Skeletal muscle satellite cell (primary cell): ENCODE results near the gene COLGALT1.
"Not testable (repeated sequence)": the region's sequence is repeated elsewhere in the genome, so short reads cannot be mapped to it uniquely, and the experiment has no call there.

ENCODE experiments used
- H3K27me3 ChIP-seq: 2 replicates; pipeline ENCODE4 v1.7.0; 2013; ENCODE audit warnings: low read length; ENCODE audit not compliant: control insufficient read depth, insufficient read depth
- H3K36me3 ChIP-seq: 2 replicates; pipeline ENCODE4 v1.7.0; 2013; ENCODE audit warnings: mild to moderate bottlenecking, control low read depth, low read length; ENCODE audit not compliant: insufficient read depth
- H3K4me1 ChIP-seq: 2 replicates; pipeline ENCODE4 v1.7.0; 2013; ENCODE audit warnings: low read length; ENCODE audit not compliant: control insufficient read depth, insufficient read depth
- H3K4me2 ChIP-seq: 2 replicates; pipeline ENCODE4 v1.7.0; 2013; ENCODE audit warnings: mild to moderate bottlenecking, low read length
- H3K4me3 ChIP-seq: 2 replicates; pipeline ENCODE4 v1.7.0; 2013; ENCODE audit warnings: low read length
- H3K9ac ChIP-seq: 2 replicates; pipeline ENCODE4 v1.7.0; 2013; ENCODE audit warnings: mild to moderate bottlenecking, low read depth, low read length, moderate library complexity
- H3K9me3 ChIP-seq: replicated peaks from 2 replicates; pipeline ENCODE4 v1.7.0; 2013; ENCODE audit warnings: mild to moderate bottlenecking, control low read depth, low read length

Gene COLGALT1

DNA sequence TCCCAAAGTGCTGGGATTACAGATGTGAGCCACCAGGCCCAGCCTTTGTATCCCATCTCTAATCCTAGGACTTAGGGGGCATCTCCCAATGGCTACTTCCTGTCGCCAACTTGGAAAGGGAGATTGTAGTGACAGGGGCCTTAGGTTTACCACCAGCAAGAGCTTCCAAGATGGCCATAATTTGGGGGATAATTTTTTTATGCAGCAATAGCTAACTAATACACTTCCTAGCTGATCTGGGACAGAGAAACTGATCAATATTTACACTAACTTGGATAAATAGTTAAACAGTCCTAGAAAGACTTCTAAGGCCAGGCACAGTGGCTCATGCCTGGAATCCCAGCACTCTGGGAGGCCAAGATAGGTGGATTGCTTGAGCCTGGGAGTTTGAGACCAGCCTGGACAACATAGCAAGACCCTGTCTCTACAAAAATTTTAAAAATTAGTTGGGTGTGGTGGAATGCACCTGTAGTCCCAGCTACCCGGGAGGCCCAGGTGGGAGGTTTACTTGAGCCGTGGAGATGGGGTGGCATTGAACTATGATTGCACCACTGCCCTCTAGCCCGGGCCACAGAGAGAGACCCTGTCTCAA lies 5.3 kb upstream of the COLGALT1 start:
- H3K27me3 ChIP-seq = no peaks in the 10 kb centered on the region
- H3K36me3 ChIP-seq = no peaks in the 10 kb centered on the region
- no peak overlapping the region for H3K4me3 ChIP-seq
- no peak overlapping the region for H3K9ac ChIP-seq
- no peaks in the 10 kb centered on the region for H3K9me3 ChIP-seq
- H3K4me1 ChIP-seq = peaks cover 10% of the 10 kb centered on the region
- H3K4me2 ChIP-seq = no peak overlapping the region

DNA sequence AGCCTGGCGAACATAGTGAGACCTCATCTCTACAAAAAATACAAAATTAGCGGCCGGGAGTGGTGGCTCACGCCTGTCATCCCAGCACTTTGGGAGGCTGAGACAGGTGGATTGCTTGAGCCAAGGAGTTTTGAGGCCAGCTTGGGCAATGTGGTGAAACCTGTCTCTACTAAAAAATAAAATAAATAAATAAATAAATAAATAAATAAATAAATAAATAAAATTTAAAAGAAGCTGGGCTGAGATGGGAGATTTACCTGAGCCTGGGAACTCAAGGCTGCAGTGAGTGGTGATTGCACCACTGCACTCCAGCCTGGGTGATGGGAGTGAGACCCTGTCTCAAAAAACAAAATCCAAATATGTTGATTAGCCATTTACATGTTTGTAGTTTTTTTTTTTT lies 2.7 kb upstream of the COLGALT1 start:
- not testable (repeated sequence) for H3K27me3 ChIP-seq, H3K4me3 ChIP-seq, H3K36me3 ChIP-seq, H3K9me3 ChIP-seq, H3K9ac ChIP-seq
- H3K4me2 ChIP-seq = peak overlapping the region; percentile 67
- peaks cover 11% of the 10 kb centered on the region for H3K4me1 ChIP-seq

DNA sequence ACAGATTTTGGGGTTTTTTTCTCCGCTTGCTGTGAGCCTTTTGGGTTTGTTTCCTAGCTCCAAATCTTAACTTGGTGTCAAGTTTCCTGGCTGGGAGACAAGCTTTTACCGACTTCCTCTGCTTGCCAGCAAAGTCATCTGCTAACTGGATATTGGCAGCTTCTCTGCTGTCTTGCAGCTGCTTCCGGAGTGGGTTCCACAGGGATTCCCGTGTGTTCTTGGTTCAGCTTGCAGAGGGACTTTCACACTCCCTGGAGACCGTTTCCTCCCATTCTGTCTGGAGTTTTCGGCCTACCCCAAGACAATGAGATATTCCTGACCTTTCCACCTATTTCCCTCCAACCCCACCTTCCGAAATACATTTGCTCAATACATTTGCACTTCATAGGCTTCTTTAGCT lies 2.2 kb upstream of the COLGALT1 start:
- Histone ChIP-seq H3K4me1 (peaks cover 11% of the 10 kb centered on the region), H3K4me3 (peak overlapping the region; percentile 28), H3K36me3 (peaks cover 5% of the 10 kb centered on the region), H3K4me2 (peak overlapping the region; percentile 67), H3K9ac (peak overlapping the region; percentile 33), H3K9me3 (no peaks in the 10 kb centered on the region), H3K27me3 (no peaks in the 10 kb centered on the region)

DNA sequence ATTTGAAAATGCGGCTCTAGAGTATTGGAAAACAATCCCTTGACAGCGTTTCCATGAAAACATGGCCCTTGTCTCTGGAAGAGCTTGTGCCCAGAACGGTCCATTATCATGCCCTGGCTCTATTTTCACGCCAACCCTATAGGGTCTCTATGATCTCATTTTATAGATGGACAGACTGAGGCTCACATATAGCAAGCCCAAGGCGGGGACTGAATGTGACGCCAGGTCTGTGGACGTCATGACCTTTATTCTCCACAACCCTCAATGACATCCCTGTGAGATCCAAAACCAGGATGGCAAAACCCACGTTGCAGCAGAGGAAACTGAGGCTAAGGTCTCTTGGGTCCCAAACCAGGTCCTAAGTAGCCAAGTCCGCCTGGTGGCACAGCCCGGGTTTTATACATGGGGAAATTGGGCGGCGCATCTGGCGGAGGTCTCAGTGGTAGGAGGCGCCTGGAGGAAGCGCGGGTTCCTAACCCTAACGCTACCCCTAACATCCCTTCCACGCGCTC lies 425 bp upstream of the COLGALT1 start:
- no peaks in the 10 kb centered on the region for H3K9me3 ChIP-seq
- peak overlapping the region; percentile 98 for H3K4me3 ChIP-seq
- H3K9ac ChIP-seq = peak overlapping the region; percentile 91
- no peaks in the 10 kb centered on the region for H3K27me3 ChIP-seq
- peaks cover 21% of the 10 kb centered on the region for H3K4me1 ChIP-seq
- H3K36me3 ChIP-seq = peaks cover 16% of the 10 kb centered on the region
- peak overlapping the region; percentile 96 for H3K4me2 ChIP-seq

DNA sequence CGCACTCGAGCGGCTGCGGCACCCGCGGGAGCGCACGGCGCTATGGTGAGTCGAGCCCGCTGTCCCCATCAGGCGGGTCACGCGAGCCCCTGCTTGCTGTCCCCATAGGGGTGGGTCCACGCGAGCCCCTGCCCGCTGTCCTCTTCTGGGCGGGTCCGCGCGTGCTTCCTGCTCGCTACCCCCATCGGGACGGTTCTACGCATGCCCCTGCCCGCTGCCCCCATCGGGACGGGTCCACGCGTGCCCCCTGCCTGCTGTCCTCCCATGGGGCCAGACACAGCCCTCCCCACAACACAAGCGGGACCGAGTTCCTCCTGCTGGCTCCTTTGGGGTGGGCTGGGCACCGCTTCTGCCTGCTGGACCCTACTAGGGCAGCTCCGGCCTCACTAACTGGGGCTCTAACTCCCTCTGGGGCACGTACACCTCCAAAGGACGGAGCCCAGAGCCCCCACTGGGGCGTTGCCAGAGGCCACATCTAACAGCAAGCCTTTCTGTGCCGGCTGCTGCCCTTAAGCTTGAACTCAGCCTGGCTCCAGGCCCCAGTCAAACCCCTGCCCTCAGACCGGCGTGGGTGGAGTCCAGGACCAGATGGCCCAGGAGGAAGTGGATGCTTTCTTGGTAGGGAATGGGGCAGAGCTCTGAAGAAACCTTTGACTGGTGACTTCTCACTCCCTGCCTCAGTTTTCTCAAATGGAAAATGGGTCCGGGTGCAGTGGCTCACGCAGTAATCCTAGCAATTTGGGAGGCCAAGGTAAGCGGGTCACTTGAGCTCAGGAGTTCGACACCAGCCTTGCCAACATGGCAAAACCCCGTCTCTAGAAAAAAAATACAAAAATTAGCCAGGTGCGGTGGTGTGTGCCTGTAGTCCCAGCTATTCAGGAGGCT lies 722 bp downstream of the COLGALT1 start:
- Histone ChIP-seq H3K36me3 (peaks cover 21% of the 10 kb centered on the region), H3K4me3 (peak overlapping the region; percentile 98), H3K9ac (peak overlapping the region; percentile 91), H3K4me1 (peaks cover 25% of the 10 kb centered on the region), H3K9me3 (no peaks in the 10 kb centered on the region), H3K27me3 (no peaks in the 10 kb centered on the region), H3K4me2 (peak overlapping the region; percentile 96)

DNA sequence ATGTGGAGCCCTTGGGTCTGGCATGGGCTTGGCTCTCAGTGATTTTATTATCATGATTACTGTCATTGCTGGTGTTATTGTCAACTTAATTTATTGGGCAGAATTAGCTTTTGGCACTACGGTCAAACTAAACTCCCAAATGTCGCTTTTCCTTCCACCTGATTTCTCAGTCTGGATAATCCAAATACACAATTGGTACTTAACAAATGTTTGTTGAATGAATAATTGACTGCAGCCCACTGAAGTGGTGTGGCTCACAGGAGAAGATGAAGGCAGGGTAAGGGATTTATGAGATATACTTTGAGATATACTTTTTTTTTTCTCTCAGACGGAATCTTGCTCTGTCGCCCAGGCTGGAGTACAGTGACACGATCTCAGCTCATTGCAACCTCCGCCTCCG lies 1.5 kb downstream of the COLGALT1 start:
- no peaks in the 10 kb centered on the region for H3K9me3 ChIP-seq
- peak overlapping the region; percentile 98 for H3K4me3 ChIP-seq
- H3K36me3 ChIP-seq = peaks cover 29% of the 10 kb centered on the region
- H3K27me3 ChIP-seq = no peaks in the 10 kb centered on the region
- peak overlapping the region; percentile 96 for H3K4me2 ChIP-seq
- H3K4me1 ChIP-seq = peaks cover 25% of the 10 kb centered on the region
- H3K9ac ChIP-seq = peak overlapping the region; percentile 91

DNA sequence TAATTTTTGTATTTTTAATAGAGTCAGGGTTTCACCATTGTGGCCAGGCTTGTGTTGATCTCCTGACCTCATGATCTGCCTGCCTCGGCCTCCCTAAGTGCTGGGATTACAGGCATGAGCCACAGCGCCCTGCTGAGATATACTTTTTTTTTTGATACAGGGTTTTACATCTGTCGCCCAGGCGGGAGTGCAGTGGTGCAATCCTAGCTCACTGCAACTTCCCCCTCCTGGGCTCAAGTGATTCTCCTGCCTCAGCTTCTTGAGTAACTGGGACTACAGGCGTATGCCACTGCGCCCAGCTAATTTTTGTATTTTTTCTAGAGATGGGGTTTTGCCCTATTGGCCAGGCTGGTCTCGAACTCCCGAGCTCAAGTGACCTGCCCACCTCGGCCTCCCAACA lies 2.0 kb downstream of the COLGALT1 start:
- no peaks in the 10 kb centered on the region for H3K9me3 ChIP-seq
- no peak overlapping the region for H3K4me3 ChIP-seq
- no peak overlapping the region for H3K9ac ChIP-seq
- peaks cover 25% of the 10 kb centered on the region for H3K4me1 ChIP-seq
- H3K27me3 ChIP-seq = no peaks in the 10 kb centered on the region
- peaks cover 34% of the 10 kb centered on the region for H3K36me3 ChIP-seq
- no peak overlapping the region for H3K4me2 ChIP-seq

DNA sequence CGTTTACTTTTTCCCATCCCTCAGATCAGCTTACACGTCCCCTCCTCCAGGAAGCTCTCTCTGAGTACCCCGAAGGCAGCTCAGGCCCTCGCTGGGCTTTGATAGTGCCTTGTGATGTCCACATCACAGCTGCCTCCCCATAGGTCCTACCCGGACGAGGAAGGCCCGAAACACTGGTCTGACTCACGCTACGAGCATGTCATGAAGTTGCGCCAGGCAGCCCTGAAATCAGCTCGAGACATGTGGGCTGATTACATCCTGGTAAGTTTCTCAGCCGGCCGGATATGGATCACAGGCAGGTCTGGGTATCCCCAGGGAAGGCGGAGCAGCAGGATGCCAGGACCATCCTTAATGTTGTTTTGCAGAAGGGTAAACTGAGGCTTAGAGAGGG lies 4.8 kb downstream of the COLGALT1 start:
- Histone ChIP-seq H3K36me3 (peaks cover 46% of the 10 kb centered on the region), H3K4me2 (no peak overlapping the region), H3K4me1 (peaks cover 15% of the 10 kb centered on the region), H3K9ac (peak overlapping the region; percentile 27), H3K27me3 (no peaks in the 10 kb centered on the region), H3K4me3 (no peak overlapping the region), H3K9me3 (no peaks in the 10 kb centered on the region)

DNA sequence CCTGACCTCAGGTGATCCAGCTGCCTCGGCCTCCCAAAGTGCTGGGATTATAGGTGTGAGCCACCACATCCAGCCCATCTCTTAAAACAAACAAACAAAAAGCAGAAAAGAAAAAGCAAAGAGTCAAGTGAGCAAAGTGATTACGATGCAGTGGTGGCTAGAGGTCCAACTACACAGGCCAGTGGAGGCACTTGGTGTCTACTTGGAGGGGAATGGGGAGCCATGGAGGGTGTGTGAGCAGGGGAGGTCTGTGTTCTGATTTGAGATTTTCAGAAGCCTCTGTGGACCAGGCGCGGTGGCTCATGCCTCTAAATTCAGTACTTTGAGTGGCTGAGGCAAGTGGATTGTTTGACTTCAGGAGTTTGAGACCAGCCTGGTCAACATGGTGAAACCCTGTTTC lies 6.6 kb downstream of the COLGALT1 start:
- no peak overlapping the region for H3K4me2 ChIP-seq
- H3K9me3 ChIP-seq = no peaks in the 10 kb centered on the region
- no peak overlapping the region for H3K4me3 ChIP-seq
- peaks cover 56% of the 10 kb centered on the region for H3K36me3 ChIP-seq
- H3K9ac ChIP-seq = no peak overlapping the region
- no peaks in the 10 kb centered on the region for H3K27me3 ChIP-seq
- H3K4me1 ChIP-seq = peaks cover 14% of the 10 kb centered on the region

DNA sequence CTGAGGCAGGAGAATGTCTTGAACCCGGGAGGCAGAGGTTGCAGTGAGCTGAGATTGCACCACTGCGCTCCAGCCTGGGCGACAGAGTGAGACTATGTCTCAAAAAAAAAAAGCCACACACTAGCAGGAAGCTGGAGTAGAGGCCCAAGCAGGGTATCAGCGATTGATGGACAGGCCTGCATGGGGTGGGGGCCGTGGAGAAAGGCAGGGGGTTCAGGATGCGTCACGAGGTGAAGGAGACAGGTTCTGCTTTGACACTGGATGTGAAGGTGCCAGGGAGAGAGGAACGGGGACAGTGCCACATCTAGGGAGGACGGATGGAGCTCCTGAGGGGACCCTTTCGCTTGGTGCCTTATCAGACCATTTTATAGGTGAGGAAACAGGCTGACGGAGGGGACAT lies 7.1 kb downstream of the COLGALT1 start:
- Histone ChIP-seq H3K27me3 (no peaks in the 10 kb centered on the region), H3K4me1 (peaks cover 14% of the 10 kb centered on the region), H3K9ac (no peak overlapping the region), H3K36me3 (peaks cover 57% of the 10 kb centered on the region), H3K4me2 (no peak overlapping the region), H3K9me3 (no peaks in the 10 kb centered on the region), H3K4me3 (no peak overlapping the region)

DNA sequence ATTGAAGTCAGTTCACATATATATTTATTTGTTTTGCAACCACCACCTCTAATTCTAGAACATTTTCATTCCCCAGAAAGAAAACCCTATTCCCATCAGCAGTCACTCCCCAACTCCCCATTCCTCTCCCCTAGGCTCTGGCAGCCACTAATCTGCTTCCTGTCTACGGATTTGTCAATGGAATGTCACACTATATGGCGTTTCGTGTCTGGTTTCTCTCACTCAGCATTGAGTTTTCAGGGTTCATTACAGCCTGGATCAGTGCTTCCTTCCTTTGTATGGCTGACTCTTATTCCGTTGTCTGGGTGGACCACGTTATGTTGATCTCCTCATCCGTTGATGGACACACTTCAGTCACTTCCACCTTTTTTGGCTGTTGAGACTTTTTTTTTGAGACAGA lies 9.3 kb downstream of the COLGALT1 start:
- H3K4me2 ChIP-seq = no peak overlapping the region
- H3K4me1 ChIP-seq = peaks cover 6% of the 10 kb centered on the region
- no peaks in the 10 kb centered on the region for H3K27me3 ChIP-seq
- no peak overlapping the region for H3K9ac ChIP-seq
- no peak overlapping the region for H3K4me3 ChIP-seq
- no peaks in the 10 kb centered on the region for H3K9me3 ChIP-seq
- peaks cover 67% of the 10 kb centered on the region for H3K36me3 ChIP-seq
